Activated CD4-positive, alpha-beta T cell treated with anti-CD3 and anti-CD28 coated beads, Interleukin-10, Interleukin-2, amounts not matched to agents 100 ng/mL and 50 ng/mL, durations not matched to agents 16 hours and 8 hours (primary cell): Measurements from ENCODE around the gene TMEM120B.
"Not testable (repeated sequence)": the region's sequence is repeated elsewhere in the genome, so short reads cannot be mapped to it uniquely, and the experiment has no call there.

Source experiments
- DNase-seq: peaks from one replicate; pipeline ENCODE4 v3.0.0-alpha.2; 2020

TMEM120B gene

DNA sequence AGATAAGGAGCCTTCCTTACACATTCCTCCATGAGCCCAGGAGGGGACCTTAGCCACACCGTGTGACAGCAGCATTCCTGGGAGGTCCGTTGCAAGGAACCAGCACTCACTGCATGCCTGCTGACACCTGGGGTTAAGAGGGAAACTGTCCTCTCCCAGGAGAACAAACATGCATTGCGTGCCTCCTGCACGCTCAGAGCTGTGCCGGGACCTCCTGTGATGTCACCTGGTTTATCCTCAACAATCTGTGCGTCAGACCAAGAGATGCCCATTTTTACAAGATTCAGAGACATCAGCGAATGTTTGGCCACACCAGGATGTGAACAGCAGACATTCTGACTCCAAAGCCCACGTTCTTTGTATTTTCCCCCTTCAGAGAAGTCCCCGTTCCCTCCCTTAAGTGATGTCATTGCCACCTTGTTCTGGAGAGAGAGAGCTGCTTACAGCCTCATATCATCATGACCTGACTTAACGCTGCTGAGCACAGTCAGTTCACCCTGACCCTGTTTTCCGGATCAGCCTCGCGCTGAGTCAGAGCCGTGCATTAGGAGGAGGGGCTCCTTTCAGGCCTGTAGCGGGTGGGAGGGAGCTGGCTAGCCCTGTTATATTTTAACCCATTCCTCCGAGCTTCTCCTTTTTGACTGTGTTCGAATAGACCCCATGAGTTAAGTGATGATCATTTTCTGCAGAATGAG lies 36.2 kb downstream of the TMEM120B start:
- peak; percentile 48 for DNase-seq

DNA sequence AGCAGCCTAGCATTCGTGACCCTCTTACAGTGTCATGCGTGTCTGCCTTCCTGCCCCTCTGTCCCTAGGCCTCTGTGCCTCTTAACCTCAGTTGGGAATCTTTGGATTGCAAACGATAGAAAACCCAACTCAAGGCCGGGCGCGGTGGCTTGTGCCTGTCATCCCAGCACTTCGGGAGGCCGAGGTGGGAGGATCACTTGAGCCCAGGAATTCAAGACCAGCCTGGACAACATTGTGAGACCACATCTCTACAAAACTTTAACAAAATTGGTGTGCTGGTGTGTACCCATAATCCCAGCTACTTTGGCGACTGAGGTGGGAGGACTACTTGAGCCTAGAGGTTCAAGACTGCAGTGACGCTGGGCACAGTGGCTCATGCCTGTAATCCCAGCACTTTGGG lies 36.7 kb downstream of the TMEM120B start:
- DNase-seq: no peak

DNA sequence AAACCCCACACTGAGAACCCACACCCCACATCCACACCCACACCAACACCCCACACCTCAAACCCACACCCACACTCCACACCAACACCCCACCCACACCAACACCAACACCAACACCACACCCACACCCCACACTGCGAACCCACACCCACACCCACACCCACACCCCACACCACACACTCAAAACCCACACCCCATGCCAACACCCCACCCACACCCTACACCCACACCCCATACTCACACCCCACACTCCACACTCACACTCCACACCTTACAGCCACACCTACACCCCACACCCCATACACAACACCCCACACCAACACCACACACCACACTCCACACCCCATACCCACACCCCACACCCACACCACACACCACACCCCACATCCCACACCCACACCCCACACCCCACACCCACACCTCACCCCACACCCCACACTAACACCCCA lies 38.0 kb downstream of the TMEM120B start:
- DNase-seq: no peak

DNA sequence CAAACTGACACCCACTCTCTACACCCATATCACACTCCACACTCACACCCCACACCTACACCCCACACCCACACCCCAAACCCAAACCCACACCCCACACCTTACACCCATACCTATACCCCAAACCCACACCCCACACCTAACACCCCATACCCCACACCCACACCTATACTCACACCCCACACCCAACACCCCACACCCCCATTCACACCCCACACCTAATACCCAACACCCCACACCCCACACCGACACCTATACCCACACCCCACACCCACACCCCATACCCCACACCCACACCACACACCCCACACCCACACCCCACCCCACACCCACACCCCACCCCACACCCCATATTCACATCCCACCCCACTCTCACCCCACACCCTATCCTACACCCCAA lies 38.5 kb downstream of the TMEM120B start:
- DNase-seq: no peak

DNA sequence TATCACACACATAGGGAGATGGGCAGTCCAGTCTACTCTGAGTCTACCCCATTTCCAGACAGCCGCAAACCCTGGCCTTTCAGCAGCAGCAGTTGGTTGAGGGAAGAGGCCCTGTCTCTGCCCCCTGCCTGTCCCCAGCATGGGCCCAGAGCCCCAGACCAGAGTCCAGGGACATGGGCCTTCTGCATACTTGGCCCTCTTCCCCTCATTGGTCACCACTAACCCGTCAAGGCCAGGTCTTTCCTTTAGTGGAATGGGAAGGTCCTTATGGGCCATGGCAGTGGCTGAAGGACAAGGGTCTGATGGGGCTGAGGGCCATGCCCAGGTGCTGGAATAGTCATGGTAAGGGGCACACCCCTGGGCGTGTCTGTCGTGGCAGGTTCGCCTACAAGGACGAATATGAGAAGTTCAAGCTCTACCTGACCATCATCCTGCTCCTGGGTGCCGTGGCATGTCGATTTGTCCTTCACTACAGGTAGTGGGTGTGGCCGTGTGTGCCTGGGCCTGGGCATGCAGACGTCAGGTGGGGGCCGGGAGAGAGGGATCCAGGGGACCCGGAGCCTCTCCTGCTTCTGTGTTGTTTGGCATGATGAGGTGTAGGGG lies 39.3 kb downstream of the TMEM120B start:
- DNase-seq: no peak

DNA sequence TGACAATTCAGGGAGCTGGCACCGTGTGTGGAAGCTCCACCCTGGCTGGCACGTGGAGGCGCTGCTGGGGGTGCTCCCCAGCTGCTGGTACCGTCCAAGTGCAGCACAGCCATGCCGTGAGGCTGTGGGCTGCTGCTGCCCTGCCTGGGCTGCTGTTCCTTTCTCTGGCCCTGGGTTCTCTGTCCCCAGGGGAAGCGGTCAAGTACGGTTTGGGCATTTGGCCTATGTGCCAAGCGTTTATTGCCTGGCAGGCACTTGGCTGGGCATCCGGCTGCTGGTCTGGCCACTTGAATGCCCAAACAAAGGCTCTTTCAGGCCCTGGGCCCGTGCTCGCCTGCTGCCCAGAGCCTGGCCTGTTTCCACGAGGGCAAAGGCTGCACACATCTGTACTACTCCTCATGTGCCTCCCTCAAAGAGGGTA lies 41.3 kb downstream of the TMEM120B start:
- no peak for DNase-seq

DNA sequence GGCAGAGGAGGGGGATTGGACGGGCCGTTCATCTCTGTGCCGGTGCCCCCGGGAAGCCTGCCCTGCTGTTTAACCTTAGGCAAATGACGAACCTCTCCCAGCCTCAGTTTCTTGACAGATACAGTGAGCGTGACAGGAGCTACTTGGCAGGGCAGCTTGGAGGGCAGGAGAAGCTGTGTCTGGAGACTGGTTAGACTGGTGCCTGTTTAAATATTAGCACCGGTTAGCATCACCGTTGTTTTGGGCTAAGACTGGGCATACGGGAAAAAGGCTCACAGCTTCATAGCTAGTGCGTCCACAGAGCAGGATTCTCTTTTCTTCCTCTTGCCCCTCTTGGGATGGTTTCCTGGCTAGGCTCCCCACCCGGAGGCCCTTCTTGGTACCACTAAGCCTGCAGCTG lies 42.3 kb downstream of the TMEM120B start:
- DNase-seq: no peak

DNA sequence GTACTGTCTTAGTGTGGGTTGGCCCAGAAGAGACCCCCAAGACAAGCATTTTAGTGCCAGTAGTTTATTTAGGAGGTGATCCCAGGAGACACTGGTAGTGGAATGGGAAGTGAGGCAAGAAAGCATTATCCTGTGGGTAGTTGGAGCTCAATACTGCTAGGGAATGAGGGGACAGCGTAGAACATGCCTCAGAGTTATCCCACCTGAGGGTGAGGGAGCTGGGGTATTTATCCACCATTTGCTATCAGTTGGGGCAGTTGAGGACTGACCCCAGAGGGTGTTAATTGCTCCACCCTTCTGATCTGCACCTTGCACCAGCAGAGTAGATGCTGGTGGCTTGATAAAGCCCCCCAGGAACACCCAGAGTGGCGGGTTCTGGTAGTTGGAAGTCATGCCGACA lies 43.0 kb downstream of the TMEM120B start:
- DNase-seq: no peak

DNA sequence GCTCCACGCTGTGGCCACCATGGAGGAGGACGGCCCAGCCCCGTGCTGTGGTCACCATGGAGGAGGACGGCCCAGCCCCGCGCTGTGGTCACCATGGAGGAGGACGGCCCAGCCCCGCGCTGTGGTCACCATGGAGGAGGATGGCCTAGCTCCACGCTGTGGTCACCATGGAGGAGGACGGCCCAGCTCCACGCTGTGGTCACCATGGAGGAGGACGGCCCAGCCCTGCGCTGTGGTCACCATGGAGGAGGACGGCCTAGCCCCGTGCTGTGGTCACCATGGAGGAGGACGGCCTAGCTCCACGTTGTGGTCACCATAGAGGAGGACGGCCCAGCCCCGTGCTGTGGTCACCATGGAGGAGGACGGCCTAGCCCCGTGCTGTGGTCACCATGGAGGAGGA lies 46.0 kb downstream of the TMEM120B start:
- not testable (repeated sequence) for DNase-seq

DNA sequence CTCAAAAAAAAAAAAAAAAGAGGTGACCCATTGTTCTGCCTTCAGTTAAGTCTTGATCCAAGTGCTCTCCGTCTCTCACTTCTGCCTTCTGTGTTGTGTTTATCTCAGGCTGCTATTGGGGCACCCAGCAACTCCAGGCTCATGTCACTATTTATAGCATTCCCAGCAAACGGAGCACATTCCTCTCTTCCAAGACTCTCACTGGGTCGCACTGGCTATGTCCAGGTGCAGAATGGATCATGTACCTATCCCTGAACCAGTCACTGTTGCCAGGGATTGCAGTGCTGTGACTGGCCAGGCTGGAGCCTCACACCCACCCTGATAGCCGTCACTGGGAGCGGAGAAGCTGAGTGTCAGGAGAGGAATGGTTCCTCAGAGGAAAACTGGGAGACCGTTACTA lies 49.7 kb downstream of the TMEM120B start:
- no peak for DNase-seq

DNA sequence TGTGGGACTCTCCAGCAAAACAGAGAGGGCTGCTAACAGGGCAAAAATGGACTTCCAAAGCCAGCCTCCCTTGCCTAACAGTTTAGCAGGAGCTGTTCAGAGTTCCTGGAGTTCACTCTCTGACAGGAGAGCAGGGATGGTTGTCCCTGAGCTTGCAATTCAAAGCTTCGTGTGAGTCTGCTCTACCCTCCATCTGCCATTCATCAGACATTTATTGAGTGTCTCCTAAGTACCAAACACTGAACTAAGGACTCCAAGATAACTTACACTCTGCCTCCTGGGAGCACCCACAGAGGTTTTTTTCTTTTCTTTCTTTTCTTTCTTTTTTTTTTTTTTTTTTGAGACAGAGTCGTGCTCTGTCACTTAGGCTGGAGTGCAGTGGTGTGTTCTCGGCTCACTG lies 52.3 kb downstream of the TMEM120B start:
- DNase-seq: no peak

DNA sequence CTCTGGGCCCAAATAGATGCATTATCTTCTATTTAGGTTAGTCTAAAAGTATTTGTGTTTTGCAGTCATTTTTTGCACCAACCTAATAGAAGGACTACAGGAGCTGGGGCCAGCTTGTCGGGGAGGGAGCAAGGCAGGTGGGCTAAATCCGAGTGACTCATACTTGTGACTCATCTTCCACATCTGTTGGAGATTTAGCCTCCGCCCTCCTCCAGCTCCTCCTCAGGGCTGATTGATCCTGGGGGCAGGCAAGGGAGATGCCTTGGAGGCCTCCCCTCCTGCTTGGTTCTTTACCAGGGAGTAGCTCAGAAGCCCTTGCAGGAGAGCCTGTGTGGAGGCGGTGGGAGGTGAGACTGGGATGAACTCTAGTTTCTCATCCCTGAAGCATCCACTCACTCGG lies 53.0 kb downstream of the TMEM120B start:
- DNase-seq: no peak

DNA sequence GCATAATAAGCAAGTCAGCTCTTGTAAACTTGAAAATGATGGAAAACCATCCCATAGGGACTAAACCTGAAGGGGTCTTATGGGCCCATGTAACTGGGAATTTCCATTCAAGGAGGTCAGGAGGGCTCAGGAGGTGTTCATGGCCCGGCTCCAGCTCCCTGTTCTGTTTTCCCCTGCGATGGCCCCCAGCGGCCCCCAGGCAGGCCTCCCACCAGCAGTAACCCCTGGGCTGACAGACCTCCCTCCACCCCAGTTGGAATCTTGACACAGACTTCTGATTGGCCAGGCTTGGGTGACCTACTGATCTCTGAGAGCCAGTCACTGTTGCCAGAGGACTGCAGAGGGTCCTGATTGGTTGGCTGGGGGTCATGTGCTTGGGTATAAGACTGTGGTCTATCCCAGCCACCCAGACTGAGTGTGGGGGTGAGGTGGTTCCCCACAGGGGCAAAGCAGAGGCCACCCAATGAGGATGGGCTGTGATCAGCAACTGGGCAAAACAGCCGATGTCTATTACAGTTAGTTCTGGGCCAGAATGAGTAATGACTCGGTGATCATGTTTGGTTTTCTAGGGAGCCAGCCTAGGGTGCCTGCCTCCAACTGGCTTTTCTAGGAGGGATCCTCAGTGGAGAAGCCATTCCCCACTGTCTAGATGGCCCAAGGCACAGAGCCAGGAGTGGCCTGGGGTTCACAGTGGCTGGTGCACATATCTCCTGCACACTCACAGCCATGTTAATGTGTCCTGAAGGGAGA lies 53.9 kb downstream of the TMEM120B start:
- no peak for DNase-seq

DNA sequence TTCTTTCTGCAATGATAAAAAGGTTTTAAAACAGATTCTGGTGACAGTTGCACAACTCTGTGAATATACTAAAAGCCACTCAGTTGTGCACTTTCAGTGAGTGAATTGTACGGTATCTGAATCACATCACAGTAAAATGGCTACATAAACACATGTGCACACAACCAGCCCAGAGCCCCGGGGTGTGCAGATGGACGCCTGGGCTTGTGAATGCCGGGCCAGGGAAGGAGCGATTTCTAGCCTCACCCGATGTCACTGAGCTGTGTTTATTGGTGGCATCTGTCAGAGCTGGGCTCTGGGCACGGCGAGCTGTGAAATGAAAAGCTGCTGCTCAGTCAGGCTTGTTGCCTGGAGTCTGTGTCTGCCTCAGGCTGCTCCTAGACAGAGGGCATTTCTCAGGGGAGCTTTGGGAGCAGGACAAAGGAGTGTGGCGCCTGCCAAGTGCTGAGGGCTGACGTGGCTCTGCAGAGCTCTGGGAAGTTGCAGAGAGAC lies 55.0 kb downstream of the TMEM120B start:
- no peak for DNase-seq

DNA sequence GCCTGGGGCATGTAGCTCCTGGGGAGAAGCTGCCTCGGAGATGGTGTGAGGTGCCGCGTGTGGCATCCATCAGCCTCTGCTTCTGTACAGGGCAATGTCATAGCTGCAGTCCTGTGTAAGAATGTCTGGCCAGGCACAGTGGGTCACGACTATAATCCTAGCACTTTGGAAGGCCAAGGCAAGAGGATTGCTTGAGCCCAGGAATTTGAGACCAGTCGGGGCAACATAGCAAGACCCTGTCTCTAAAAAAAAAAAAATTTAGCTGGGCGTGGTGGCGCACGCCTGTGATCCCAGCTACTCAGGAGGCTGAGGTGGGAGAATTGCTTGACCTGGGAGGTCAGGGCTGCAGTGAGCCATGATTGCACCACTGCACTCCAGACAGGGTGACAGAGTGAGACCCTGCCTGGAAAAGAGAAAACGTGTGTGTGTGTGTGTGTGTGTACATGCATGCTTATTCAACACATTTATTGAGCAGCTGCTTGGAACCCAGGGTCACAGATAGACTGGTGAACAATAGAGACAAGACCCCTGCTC lies 56.8 kb downstream of the TMEM120B start:
- DNase-seq: no peak

DNA sequence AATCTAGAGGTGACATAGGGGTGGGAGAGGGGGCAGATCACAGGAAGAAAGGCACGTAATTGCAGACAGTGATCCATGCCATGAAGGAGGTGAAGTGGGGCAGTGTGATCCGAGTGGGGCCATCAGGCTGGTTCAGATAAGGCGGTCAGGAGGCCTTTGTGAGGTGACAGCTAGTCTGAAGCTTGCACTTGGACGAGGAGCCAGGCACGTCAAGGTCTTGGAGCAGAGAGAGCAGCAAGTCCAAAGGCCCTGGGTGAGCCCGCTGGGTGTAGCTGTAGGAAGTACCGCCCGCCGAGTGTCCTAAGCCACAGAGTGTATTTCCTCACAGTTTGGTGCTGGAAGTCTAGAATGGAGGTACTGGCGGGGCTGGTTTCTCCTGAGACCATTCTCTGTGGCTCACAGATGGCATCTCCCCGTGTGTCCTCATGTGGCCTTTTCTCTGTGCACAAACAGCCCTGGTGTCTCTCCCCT lies 57.3 kb downstream of the TMEM120B start:
- no peak for DNase-seq

DNA sequence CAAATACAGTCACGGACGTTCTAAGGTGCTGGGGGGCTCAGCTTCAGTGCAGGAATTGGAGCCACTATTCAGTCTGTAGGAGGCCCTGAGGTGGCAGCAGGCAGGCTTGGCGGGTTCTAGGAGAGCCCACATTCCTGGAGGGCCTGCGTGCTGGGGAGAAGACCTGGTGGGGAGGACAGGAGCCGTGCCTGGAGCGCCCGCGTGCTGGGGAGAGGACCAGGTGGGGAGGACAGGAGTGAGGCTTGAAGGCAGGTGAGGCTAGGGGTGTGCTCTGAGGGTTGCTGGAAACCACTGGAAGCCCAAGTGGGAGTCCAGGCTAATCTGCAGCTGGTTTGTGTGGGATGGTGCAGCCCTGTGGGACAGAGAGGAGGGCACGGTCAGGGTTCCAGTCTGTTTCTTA lies 57.8 kb downstream of the TMEM120B start:
- no peak for DNase-seq

DNA sequence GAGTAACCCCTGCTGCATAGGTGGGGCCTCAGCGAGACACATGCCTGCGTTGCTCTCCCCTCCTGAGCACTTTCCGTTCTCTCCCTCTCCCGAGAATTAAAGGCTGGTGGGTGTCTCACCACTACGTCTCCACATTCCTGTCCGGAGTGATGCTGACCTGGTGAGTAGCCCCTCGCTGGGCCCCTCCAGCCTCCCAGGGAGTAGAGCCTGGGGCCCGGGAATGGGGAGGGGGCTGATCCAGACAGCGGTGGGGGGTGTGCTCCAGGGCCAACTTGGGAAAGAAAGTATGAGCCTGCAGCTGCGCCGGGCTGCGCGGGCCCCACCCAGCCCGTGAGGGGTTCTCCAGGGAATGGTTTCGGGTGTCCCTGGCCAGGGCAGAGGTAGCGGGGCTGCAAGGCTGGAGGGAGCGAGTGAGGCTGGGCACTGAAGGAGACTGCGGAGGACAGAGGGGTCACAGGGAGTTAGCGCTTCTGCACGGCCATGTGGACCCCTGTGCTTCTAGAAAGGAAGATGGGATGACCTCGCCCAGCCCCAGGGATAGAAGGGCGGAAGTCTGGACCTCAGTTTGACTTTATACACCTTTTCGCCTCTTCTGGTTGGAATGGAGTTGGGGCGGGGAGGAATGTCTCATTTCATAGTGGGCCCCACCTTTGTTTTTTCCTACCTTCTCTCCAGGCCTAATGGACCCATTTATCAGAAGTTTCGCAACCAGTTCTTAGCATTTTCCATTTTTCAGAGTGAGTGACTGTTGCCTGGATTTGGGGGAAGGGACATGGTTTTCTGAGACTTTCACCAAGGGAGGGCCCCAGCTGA lies 58.5 kb downstream of the TMEM120B start:
- DNase-seq: no peak

DNA sequence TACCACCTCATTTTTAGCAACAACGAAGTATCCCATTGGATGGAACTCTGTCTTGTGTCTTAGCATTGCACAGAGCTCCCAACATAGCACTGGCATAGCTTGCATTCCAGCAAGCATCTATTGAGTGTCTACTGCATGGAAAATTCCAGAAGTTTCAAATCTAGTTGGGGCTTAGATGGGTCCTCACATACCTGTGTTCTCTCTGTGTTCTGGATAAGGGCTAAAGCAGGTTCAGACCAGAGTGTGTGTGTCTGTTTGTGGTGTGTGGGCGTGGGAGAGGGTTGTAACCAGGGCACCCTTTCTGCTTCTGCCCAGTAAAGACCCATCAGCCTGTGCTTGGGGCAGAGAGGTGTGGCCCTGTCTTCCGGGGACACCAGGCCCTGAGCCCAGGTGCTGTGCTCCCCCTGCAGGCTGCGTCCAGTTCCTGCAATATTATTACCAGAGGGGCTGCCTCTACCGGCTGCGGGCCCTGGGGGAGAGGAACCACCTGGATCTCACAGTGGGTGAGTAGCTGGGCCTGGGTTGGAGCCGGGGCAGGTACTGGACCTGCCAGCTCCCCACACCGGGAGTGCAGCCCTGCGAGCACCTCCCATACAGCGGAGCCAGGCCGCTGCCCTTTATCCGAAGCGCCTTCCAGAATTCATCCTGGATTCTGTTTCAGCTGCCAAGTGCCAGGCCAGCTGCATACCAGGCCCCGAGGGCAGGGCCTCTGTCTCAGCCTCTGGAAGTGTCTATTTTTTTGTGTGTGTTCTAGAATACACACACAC lies 60.6 kb downstream of the TMEM120B start:
- DNase-seq: peak; percentile 88

DNA sequence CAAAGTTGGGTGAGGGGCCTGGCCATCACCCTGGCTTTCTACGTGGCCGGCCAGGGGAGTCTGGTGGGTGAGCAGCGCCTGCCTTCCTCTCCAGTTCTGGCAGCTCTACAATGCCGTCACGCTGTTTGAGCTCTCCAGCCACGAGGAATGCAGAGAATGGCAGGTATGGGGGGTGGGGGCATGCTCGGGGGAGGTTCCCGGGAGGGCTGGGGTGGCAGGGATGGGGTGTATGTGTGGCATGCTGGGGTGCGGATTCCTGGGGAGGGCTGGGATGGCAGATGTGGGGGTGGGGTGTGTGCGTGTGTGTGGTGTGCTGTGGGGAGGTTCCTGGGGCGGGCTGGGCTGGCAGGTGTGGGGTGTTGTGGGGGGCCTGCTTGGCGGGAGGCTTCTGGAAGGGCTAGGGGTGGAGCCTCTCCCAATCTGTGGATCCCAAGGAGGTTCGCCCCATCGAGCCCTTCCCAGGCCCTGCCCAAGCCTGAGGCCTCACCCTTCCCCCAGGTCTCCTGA lies 62.5 kb downstream of the TMEM120B start:
- DNase-seq: no peak

DNA sequence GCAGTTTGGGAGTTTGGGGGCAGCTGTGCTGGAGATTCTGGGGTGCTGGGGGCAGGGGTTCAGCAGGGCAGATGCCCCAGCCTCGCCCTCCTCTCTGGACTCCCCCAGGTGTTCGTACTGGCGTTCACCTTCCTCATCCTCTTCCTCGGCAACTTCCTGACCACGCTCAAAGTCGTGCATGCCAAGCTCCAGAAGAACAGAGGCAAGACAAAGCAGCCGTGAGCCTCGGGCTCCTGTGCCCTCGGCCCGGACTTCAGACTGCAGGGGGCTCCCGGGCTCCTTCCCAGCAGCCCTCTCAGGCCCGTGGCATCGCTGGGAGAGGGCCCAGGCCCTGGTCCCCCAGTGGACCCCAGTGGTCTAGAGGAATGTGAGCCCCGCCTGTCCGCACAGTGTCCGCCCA lies 62.9 kb downstream of the TMEM120B start:
- DNase-seq: no peak
